Subcutaneous adipose tissue (tissue), 4 donors: Measurements from ENCODE around the gene SAA4. TPM values are rescaled to one million over a fixed set of nuclear protein-coding genes. Genes with fewer than 3 reads are reported as not detected.

Experiments used
- total RNA-seq, 4 donors: library from RNA; depleted of rRNA; stranded (reverse); fragments of >200 nt; gene quantifications; one replicate each; pipeline ENCODE4 v1.1.0, GENCODE V29; 2016
- TF ChIP-seq, protein P1 (sequence below): fragments of 450-650 bp; IDR thresholded peaks from one replicate; pipeline ENCODE4 v1.5.1; 2016; ENCODE audit warnings: low read depth, mild to moderate bottlenecking, control low read depth, antibody characterized with exemption, moderate library complexity

The SAA4 gene
- total RNA-seq, 4 donors from 2014 or later, result 2.6 to 5.1 TPM; not detected in 2

DNA sequence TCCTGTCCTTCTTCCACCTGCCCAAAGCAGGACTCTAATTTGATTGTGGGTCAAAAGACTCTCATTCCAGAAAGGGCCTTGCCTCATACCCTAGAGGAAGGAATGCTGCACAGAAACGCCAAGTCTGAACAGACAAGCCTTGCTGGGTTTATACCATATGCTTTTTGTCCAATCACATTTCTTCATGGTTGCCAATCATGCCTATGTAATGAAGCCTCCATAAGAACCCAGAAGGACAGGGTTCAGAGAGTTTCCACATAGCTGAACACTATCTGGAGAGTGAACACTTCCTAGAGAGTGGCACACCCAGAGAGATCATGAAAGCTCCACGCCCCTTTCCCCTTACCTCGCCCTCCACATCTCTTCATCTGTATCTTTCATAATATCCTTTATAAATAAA lies 16.6 kb upstream of the SAA4 start:
- TF ChIP-seq, protein P1, sequence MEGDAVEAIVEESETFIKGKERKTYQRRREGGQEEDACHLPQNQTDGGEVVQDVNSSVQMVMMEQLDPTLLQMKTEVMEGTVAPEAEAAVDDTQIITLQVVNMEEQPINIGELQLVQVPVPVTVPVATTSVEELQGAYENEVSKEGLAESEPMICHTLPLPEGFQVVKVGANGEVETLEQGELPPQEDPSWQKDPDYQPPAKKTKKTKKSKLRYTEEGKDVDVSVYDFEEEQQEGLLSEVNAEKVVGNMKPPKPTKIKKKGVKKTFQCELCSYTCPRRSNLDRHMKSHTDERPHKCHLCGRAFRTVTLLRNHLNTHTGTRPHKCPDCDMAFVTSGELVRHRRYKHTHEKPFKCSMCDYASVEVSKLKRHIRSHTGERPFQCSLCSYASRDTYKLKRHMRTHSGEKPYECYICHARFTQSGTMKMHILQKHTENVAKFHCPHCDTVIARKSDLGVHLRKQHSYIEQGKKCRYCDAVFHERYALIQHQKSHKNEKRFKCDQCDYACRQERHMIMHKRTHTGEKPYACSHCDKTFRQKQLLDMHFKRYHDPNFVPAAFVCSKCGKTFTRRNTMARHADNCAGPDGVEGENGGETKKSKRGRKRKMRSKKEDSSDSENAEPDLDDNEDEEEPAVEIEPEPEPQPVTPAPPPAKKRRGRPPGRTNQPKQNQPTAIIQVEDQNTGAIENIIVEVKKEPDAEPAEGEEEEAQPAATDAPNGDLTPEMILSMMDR, result no peak

DNA sequence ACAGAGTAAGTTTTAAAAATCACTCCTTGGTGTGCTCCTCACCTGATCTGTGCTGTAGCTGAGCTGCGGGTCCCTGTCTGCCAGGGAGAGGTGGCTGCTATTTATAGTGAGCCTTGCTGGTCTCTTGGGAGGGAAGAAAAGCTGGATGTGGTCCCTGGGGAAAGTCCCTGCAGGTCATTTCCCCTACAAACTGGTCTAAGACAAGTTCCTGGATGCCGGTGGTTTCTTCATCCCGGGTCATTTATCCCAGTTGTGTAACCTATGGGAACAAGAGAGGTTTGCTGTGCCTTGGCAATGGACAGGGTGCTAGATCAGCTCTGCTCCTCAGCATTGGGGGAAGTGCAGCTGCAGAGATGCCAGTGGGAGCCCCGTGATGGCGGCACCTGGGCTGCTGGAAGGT lies 12.0 kb upstream of the SAA4 start, which contains the start of gene SAA2:
Gene SAA2 (minus strand): TSS at position 108 of the 400 bp plus-strand sequence. CDS start 657 bp downstream, outside the sequence.
- TF ChIP-seq, protein P1, result no peak

DNA sequence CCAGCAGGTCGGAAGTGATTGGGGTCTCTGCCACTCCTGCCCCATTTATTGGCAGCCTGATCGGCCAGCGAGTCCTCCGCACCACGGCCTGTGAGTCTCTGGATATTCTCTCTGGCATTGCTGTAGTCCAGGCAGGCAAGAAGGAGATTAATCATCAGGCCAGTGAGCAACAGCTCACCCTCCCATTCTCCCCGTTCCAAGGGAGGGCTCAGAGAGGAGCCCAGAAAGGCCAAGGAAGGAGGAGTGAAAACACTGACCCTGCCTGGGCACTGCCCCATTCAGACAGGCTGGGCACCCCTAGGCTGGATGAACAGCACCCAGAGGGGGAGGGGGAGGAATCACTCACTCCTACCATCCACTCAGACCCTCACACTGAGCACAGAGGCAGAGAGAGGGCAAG lies 8.8 kb upstream of the SAA4 start:
- TF ChIP-seq, protein P1, result no peak

DNA sequence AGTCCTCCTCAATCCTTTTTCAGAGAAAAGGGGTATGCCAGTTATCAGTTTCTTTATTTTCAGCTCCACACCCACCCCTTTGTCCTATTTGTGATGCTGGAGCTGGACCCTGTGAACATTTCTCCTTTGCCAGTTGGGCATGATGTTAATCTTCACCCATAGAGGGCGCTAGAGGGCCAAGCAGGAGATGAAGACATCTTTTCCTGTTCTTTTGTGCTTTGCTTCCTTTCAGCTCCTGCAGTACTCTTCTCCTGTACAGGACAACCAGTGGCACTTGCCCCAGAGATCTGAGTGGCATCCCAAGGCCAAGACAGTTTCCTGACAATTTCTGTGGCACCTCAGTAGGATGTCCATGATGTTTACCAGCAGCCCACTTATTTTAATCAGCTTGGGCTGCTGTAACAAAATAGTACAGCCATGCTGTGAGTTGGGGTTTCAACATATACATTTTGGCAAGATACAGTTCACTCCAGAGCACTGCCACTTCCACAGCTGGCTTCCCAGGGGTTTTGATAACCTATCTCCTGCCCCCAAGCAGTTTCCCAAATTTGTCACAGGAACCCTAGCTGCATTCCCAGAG lies 7.3 kb upstream of the SAA4 start:
- TF ChIP-seq, protein P1, result no peak

DNA sequence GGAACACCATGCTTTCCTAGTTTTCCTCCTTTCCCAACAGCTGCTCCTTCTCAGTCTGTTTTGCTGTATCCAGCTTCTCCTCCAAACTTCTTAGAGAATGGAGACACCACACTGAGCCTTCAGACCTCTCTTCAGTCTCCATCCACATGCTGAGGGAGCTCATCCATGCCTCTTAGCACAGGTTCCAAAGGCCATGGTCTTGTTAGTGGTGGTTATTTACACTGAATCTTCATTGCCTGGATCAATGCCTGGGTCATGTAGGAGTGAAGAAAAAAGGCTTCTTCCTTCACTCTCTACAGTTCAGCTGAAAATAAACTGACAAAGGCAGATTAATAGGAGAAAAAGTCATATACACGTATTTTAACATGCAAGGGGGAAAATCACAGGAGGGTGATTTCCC lies 3.1 kb upstream of the SAA4 start:
- TF ChIP-seq, protein P1, result no peak

DNA sequence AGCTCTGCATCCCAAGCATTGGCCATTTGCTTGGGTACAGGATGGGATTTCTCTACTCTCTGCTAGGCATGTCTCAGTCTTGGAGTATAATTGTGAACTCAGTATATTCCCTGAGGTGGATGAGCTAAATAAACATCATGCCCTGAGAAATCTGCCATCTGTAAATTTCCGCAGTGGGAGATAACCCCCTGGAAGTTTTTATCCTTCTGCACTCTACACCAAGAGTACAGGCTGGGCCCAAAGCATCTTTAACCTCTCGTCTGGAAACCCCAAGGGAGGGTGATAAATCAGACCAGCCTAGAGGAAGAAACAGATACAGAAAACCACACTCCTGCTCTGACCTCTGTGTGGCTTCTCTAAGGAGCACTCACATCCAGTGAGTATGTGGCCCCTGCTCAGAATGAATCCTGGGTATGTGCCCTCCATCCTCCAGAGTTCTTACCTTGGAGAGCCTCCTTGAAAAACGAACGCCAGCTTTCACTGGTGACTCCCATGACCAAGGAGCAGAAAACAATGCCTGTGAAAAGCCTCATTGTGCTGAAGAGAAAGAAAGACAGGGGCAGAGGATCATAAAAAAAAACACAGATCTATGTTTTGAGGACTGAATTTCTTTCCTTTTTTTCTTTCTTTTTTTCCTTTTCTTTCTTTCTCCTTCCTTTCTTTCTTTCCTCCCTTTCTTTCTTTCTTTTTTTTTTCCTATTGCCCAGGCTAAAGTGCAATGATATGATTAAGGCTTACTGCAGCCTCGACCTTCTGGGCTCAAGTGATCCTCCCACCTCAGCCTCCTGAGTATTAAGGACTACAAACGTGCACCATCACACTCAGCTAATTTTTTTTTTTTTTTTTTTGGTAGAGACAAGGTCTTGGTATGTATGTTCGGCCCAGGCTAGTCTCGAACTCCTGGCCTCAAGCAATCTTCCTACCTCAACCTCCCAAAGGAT lies 938 bp downstream of the SAA4 start:
- TF ChIP-seq, protein P1, result no peak

DNA sequence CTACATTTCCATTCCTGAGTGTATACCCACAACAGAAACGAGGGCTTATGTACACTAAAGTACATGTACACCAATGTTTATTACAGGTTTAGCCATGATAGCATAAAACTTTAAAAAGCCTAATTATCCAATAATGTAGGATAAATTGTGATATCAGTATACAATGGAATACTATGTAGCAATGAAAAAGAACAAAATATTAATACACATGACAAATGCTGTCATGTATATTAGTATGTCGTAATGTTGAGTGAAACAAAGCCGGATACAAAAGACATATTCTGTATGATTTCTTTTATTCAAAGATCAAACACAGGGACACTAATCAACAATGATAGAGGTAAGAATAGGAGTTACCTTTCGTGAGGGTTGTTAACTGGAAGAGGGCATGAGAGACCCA lies 2.7 kb downstream of the SAA4 start:
- TF ChIP-seq, protein P1, result no peak
